Ovary (tissue), 3 donors: ENCODE results near the gene UNC5CL.

Experiments
- CTCF ChIP-seq, 3 donors: fragments of 450-650 bp in 2 of 3; fragments of 200-600 bp in 1 of 3; IDR thresholded peaks; one replicate each; pipeline versions ENCODE4 v1.5.1 to v1.8.0; 2016 to 2022; ENCODE audit warnings: antibody characterized with exemption in 3 of 3, mild to moderate bottlenecking in 1 of 3
- EP300 ChIP-seq: sonication (generic); formaldehyde crosslinking; IDR thresholded peaks from one replicate; pipeline ENCODE4 v1.6.1; 2017; ENCODE audit warnings: antibody characterized with exemption
- POLR2A ChIP-seq: fragments of 450-650 bp; IDR thresholded peaks from one replicate; pipeline ENCODE4 v1.6.1; 2017; ENCODE audit warnings: antibody characterized with exemption, mild to moderate bottlenecking, moderate library complexity
- donor health status: DM: no; HTN: no; CAD: no.

DNA sequence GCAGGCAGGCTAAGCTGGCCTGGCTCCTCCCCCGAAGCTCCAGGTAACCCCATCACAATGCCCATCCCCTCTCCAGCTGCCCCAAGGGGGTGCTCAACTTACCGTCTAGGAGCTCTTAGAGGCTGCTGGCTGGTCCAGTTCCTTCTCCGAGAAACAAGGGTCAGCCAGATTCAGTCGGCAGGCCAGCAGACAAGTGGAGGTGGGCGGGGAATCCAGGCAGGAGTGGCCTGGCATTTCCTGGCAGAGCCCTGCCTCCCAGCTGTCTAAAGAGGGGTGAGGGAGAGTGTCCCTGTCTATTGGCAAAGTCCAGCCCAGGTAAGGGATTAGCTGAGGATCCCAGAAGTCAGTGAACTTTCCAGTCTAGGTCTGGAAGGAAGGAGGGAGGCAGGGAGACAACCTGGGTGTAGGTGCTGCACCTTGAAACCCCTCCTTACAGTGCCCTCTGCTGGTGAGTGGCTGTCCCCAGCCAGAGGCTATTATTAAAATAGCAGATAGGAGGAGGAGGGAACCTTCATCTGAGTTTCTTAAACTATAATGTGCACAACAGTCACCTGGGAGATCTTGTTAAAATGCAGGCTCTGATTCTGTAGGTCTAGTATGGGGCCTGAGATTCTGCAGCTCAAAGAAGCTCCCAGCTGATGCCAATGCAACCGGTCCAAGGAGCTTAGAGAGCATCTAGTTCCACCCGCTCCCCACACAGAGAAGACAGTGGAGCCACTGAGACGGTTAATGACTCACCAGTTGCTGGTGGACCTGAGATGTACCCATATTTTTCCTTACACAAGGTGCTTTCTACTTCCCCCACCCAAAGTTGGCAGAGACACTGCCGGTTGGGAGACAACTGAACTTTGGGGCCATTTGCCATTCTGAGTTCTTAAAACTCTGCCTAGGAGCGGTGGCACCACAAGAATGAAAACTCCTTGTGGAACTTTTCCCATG is at the start of gene UNC5CL:
- TF ChIP-seq POLR2A, result no peak
- no peak for TF ChIP-seq CTCF (IDR thresholded peaks at IDR 0.05)
- TF ChIP-seq EP300, result no peak
